Lower lobe of right lung (tissue), 2 donors: ENCODE data around the gene SEZ6L. TPM values are rescaled to one million over a fixed set of nuclear protein-coding genes. Genes with fewer than 3 reads are reported as not detected.

Experiments used
- ATAC-seq, 2 donors: fragments of 200-7000 bp; cut with Tn5 transposase; one replicate each; pipeline ENCODE4 v1.9.1; 2020 to 2022; ENCODE audit warnings: mild to moderate bottlenecking in 2 of 2, moderate library complexity in 2 of 2
- DNase-seq: peaks from one replicate; pipeline ENCODE4 v3.0.0-alpha.2; 2020
- H3K27ac ChIP-seq: fragments of 200-600 bp; one replicate; pipeline ENCODE4 v1.8.0; 2022
- H3K27me3 ChIP-seq: fragments of 200-600 bp; one replicate; pipeline ENCODE4 v1.8.0; 2022; ENCODE audit warnings: low read depth
- H3K36me3 ChIP-seq: fragments of 200-600 bp; one replicate; pipeline ENCODE4 v1.8.0; 2022; ENCODE audit warnings: mild to moderate bottlenecking
- H3K4me1 ChIP-seq: fragments of 200-600 bp; one replicate; pipeline ENCODE4 v1.8.0; 2022
- H3K4me3 ChIP-seq: fragments of 200-600 bp; one replicate; pipeline ENCODE4 v1.8.0; 2022; ENCODE audit warnings: mild to moderate bottlenecking
- H3K9me3 ChIP-seq: fragments of 200-600 bp; one replicate; pipeline ENCODE4 v1.8.0; 2022
- intact Hi-C: fragments of 100-400 bp; cut with DNase I; formaldehyde crosslinking; loops from one replicate; pipeline ENCODE4 v1.11.0; 2022
- total RNA-seq: library from RNA; stranded (reverse); fragmentation: NEBNext Ultra II Directional; extraction: Animal tissue kit (Norgen Biotek cat#: 25700); gene quantifications from one replicate; pipeline ENCODE4 v1.2.1, GENCODE V29; 2021
- TF ChIP-seq, protein P1 (sequence below): fragments of 200-600 bp; IDR thresholded peaks from one replicate; pipeline ENCODE4 v1.8.0; 2022; ENCODE audit warnings: antibody characterized with exemption, mild to moderate bottlenecking
- donor health status: DM: no; HTN: yes; CAD: no; lungs with severe emphysema.

SEZ6L gene
- total RNA-seq, 1 donor from 2014 or later: 0.24 TPM

- DNase-seq (no peak), ATAC-seq (no peak)
- TF ChIP-seq, protein P1, sequence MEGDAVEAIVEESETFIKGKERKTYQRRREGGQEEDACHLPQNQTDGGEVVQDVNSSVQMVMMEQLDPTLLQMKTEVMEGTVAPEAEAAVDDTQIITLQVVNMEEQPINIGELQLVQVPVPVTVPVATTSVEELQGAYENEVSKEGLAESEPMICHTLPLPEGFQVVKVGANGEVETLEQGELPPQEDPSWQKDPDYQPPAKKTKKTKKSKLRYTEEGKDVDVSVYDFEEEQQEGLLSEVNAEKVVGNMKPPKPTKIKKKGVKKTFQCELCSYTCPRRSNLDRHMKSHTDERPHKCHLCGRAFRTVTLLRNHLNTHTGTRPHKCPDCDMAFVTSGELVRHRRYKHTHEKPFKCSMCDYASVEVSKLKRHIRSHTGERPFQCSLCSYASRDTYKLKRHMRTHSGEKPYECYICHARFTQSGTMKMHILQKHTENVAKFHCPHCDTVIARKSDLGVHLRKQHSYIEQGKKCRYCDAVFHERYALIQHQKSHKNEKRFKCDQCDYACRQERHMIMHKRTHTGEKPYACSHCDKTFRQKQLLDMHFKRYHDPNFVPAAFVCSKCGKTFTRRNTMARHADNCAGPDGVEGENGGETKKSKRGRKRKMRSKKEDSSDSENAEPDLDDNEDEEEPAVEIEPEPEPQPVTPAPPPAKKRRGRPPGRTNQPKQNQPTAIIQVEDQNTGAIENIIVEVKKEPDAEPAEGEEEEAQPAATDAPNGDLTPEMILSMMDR: no peak
- no peaks in the 10 kb centered on the region for H3K4me1 ChIP-seq
- H3K27ac ChIP-seq: no peak overlapping the region
- no peak overlapping the region for H3K4me3 ChIP-seq
- intact Hi-C loops: no loop called here
- H3K27me3 ChIP-seq: peaks cover 8% of the 10 kb centered on the region
- H3K36me3 ChIP-seq: no peaks in the 10 kb centered on the region
- no peaks in the 10 kb centered on the region for H3K9me3 ChIP-seq
These were observed 102.2 kb downstream of the SEZ6L start for GRCh38 chr22:26271427-26271826.

DNA sequence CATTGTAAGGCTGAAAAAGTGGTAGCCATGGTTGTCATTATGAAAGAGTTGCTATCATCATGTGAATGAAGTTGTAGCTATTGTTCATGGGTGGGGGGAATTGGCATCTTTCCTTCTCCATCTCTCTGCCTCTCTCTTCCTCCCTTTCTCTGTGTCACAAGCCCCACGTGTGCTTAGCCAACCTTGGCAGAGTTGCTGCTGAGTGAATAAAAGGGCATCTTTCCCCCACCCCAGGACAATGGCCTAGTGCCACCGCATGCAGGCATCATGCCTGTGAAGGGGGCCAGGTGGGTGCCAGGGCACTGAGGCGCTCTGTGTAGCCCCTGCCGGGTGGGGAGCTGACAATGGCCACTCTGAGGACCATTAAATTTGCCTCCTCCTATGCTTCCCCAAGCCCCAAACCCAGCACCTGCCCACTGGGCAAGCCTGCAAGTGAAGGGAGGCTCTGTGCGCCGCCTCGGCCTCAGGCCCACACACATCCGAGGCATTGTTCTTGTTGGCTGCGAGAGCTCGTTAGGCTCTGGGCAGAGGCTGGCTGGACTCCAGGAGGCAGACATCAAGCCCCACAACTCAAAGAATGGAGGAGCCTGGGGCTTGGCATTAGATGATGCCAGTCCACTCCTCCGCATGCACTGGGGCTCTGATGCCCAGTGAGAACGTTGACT lies 103.9 kb downstream of the SEZ6L start:
- intact Hi-C loops: no loop called here
- Histone ChIP-seq H3K4me1 (no peaks in the 10 kb centered on the region), H3K27me3 (peaks cover 15% of the 10 kb centered on the region), H3K4me3 (no peak overlapping the region), H3K9me3 (no peaks in the 10 kb centered on the region), H3K36me3 (no peaks in the 10 kb centered on the region), H3K27ac (no peak overlapping the region)
- DNase-seq: no peak
- TF ChIP-seq, protein P1: no peak
- no peak for ATAC-seq

DNA sequence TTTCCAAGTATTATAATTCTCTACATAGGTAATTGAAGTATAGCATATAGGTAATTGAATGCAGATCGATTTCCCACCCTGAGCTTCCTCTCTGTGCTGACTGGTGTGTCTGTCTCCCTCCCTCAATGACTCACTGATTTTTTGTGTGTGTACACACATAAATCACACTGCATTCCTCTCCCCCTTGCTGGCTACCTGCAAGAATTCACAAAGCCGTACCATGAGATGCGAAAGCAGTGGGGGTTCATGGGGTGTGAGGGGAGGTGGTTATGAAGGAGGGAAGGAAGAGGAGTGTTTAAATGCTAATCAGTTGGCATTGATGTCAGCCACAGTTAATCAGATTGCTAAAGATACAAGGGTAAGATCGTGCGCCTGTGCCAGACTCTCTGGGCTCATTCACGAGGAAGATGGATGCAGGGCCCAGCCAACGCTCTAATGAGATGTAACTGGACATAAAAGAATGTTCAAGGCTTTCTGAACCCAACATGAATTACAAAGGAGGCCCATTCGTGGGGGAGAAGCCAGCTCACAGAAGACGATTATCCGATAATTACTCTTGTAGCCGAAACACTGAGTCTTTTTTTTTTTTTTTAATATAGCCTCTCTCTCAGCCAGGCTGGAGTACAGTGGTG lies 107.4 kb downstream of the SEZ6L start:
- no peak for DNase-seq
- no peak for ATAC-seq
- Histone ChIP-seq H3K27ac (no peak overlapping the region), H3K4me3 (no peak overlapping the region), H3K36me3 (no peaks in the 10 kb centered on the region), H3K9me3 (no peaks in the 10 kb centered on the region), H3K27me3 (peaks cover 15% of the 10 kb centered on the region), H3K4me1 (no peaks in the 10 kb centered on the region)
- intact Hi-C loops: no loop called here
- TF ChIP-seq, protein P1: no peak

- Histone ChIP-seq H3K27me3 (peaks cover 23% of the 10 kb centered on the region), H3K4me3 (no peak overlapping the region), H3K27ac (no peak overlapping the region), H3K9me3 (no peaks in the 10 kb centered on the region), H3K36me3 (no peaks in the 10 kb centered on the region), H3K4me1 (no peaks in the 10 kb centered on the region)
- ATAC-seq (no peak), DNase-seq (no peak)
- intact Hi-C loops: no loop called here
- TF ChIP-seq, protein P1: no peak
These were observed 112.7 kb downstream of the SEZ6L start for GRCh38 chr22:26281941-26282340.

DNA sequence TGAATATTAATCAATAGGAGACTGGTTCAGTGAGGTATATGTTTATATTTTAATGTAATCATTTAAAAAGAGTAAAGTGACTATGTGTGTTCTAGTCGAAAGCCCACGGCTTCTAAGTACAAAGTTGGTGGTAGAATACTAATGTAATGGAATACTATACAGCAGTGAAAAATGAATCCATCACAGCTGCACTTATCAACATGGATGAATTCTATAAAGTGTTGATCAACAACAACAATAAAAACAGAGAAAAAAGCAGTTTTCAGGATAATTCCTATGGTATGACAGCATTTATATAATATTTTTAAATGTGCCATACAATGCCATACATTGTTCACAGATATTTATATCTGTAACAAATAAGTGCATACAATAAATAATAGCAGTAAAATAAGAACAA lies 114.1 kb downstream of the SEZ6L start:
- H3K4me3 ChIP-seq: no peak overlapping the region
- H3K27me3 ChIP-seq: peaks cover 21% of the 10 kb centered on the region
- ATAC-seq: no peak
- no peaks in the 10 kb centered on the region for H3K9me3 ChIP-seq
- no peak overlapping the region for H3K27ac ChIP-seq
- intact Hi-C loops: no loop called here
- H3K4me1 ChIP-seq: no peaks in the 10 kb centered on the region
- TF ChIP-seq, protein P1: no peak
- no peaks in the 10 kb centered on the region for H3K36me3 ChIP-seq
- no peak for DNase-seq
